GM13977 (cell line): ENCODE measurements around the gene SOX13.

Source experiments
- DNase-seq: peaks from one replicate; pipeline ENCODE4 v3.0.0; 2012; ENCODE audit warnings: low spot score
- CTCF ChIP-seq: IDR thresholded peaks from 2 replicates; pipeline ENCODE4 v1.5.1; 2012; ENCODE audit warnings: mild to moderate bottlenecking, control low read depth; ENCODE audit not compliant: insufficient read depth; ENCODE audit errors: extremely low read depth, missing control alignments
- in situ Hi-C: fragments of 300-500 bp; cut with MboI; formaldehyde crosslinking; loops from one replicate; pipeline ENCODE4 v1.12.0; 2022; ENCODE audit warnings: low sequenced_read_pairs, low pct_unique_long_range_greater_than_20kb, mixed read lengths, inconsistent platforms; ENCODE audit not compliant: unreplicated experiment

SOX13 gene

GRCh38 chr1:204177133-204177532 is 104.2 kb downstream of the SOX13 start:
- no peak for TF ChIP-seq CTCF
- DNase-seq, result no peak
- in situ Hi-C loops, result no loop called here
